ENCODE results near the gene CTDSP2.
"Not testable (repeated sequence)": the region's sequence is repeated elsewhere in the genome, so short reads cannot be mapped to it uniquely, and the experiment has no call there.

Gene CTDSP2

DNA sequence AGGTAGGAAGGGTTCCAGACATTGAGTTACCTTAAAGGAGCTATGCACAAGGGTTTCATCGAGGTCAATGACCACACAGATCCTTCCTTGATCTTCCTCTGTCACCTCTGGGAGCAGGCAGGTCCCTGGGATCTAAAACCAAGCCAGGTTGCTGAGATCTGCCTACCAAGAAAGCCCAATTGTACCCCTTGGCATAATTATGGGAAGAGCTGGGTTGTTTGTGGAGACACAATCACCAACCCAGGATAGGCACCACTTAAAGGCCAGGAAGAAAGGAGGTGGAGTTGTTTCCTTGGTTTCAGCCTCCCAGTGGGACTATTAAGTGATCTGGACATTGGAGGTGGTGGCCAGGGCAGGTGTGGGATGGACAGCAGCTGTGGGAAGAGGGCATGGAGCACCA, 19.6 kb downstream of the CTDSP2 start:
- no peak for DNase-seq
- H3K27me3 Mint-ChIP-seq, result no peaks in the 10 kb centered on the region
- no peak overlapping the region for H3K4me3 Mint-ChIP-seq
- H3K36me3 Mint-ChIP-seq, result peaks cover 63% of the 10 kb centered on the region
- H3K4me1 Mint-ChIP-seq, result peaks cover 21% of the 10 kb centered on the region
- CTCF ChIA-PET, result no interaction called here
- H3K9me3 Mint-ChIP-seq, result no peaks in the 10 kb centered on the region
- H3K27ac Mint-ChIP-seq, result no peak overlapping the region

DNA sequence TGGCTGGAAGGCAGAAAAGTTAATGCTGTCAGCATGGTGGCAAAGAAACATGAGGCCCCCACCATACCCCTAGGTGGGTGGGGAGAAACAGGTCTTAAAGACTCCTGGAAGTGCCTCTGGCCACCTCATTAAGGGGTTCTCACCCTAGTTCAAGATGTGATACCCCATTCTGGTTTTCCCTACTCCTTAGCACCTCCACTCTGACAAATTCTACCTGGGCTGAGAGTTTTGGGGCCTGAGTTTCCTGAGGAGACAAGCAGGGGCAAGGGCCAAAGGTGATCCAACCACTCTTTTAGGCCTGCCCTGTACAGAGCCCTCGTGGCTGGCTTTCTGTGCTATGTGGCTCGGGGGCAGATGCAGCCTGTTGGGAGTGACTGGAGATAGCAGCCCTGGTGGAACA, 20.1 kb downstream of the CTDSP2 start:
- no peak overlapping the region for H3K27ac Mint-ChIP-seq
- H3K9me3 Mint-ChIP-seq, result no peaks in the 10 kb centered on the region
- no peak for DNase-seq
- H3K27me3 Mint-ChIP-seq, result no peaks in the 10 kb centered on the region
- peaks cover 66% of the 10 kb centered on the region for H3K36me3 Mint-ChIP-seq
- CTCF ChIA-PET, result interaction anchor here (1.9 kb wide), 1 partner anchor 23 kb away, joined by 5 read pairs; no protein-coding TSS in a partner anchor
- H3K4me3 Mint-ChIP-seq, result no peak overlapping the region
- H3K4me1 Mint-ChIP-seq, result peaks cover 15% of the 10 kb centered on the region

DNA sequence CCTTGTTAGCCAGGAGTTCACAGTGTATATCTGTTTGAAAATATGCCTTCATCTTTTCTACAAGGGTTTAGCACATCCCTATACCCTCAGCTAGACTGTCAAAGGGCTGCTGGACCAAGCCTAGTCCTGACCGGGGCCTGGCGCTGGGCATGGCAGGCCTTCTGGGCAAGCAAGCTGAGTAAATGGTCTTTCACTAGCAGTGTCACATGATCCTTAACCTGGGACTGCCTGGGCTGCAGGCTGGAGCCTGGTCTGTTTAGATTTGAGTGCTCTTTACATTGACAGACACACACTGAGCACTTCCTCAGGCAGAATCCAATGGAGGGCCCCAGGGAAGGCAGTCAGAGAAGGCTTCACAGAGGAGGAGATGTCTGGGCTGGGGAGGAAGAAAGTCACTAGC, 21.1 kb downstream of the CTDSP2 start:
- no peak overlapping the region for H3K4me3 Mint-ChIP-seq
- H3K27ac Mint-ChIP-seq, result no peak overlapping the region
- peaks cover 10% of the 10 kb centered on the region for H3K4me1 Mint-ChIP-seq
- H3K36me3 Mint-ChIP-seq, result peaks cover 75% of the 10 kb centered on the region
- CTCF ChIA-PET, result interaction anchor here (1.9 kb wide), 1 partner anchor 22 kb away, joined by 5 read pairs; no protein-coding TSS in a partner anchor
- no peak for DNase-seq
- H3K27me3 Mint-ChIP-seq, result no peaks in the 10 kb centered on the region
- no peaks in the 10 kb centered on the region for H3K9me3 Mint-ChIP-seq

DNA sequence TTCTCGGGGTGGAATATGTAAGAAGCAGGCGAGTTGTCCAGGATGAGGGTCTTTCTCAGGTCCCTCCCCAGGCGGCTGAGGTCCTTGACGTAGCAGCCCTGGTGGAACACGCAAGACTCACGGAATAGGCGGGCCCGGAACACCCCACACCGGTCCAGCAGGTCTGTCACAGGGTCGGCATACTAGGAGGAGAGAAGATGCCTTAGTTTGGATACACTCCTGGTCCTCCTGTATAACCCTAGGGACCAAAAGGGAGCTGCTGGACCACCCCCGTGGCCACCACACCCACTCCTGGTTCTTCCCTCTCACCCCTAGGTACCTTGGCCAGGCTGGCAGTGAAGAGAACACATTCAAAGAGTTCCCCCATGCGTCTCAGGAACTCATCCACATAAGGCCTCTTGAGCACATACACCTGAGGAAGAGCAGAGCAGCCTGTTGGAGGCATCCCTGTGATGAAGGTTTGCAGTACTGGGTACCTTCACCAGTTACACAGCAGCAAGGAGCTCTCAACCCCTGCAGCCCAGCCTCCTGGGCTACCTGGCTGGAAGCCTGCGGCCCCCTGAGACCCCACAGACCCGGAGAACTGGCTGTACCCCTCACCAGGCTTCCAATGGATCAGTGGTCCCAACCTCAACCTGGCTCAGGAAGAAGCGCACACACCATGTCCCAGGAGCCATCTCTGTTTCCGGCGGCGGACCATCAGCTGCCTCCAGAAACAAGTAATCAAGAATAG, 22.5 kb downstream of the CTDSP2 start:
- H3K27me3 Mint-ChIP-seq, result no peaks in the 10 kb centered on the region
- H3K36me3 Mint-ChIP-seq, result peaks cover 70% of the 10 kb centered on the region
- H3K27ac Mint-ChIP-seq, result no peak overlapping the region
- no peak for DNase-seq
- H3K9me3 Mint-ChIP-seq, result no peaks in the 10 kb centered on the region
- peaks cover 2% of the 10 kb centered on the region for H3K4me1 Mint-ChIP-seq
- H3K4me3 Mint-ChIP-seq, result no peak overlapping the region
- CTCF ChIA-PET, result interaction anchor here (1.6 kb wide), 1 partner anchor 22 kb away, joined by 6 read pairs; no protein-coding TSS in a partner anchor

DNA sequence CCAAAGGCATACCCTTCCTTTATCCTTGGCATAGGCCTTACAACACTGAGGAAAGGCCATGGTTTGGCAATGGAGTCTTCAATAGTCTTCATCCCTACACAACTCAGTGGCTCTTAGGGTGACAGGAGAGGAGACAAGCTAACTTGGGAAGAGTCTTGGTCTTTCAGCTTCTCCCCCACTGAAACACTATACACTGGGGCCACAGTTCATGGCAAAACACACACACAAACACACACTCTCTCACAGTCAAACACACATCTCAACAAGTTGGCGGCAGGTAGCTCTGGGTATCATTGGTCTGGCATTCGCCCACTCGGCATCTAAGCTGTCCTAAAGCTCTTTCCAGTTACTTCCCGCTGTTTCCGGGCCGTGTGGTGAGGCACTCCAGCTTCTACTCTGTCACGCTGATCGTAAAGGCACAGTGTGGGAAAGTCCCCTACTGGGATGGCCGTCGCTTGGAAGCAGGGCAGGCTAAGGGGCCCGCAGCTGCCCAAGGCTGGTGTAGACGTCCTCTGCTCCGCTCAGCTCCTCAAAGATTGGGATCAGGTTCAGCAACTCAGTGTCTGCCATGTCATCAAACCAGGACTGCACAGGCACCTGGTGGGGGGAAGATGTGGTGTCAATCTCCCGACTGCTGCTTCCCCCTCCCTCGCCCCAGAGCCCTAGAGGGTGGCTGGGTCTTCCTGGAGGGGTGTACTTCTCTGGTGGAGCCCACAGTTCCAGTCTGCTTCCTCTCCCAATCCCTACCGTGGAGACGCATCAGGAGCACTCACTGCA, 23.2 kb downstream of the CTDSP2 start:
- no peaks in the 10 kb centered on the region for H3K27me3 Mint-ChIP-seq
- H3K4me3 Mint-ChIP-seq, result no peak overlapping the region
- CTCF ChIA-PET, result interaction anchor here (0.8 to 1.6 kb wide), 2 partner anchors 21 to 25 kb away, joined by 3 to 6 read pairs; no protein-coding TSS in a partner anchor
- no peak for DNase-seq
- peaks cover 70% of the 10 kb centered on the region for H3K36me3 Mint-ChIP-seq
- no peaks in the 10 kb centered on the region for H3K9me3 Mint-ChIP-seq
- peak overlapping the region; percentile 22 for H3K27ac Mint-ChIP-seq
- H3K4me1 Mint-ChIP-seq, result no peaks in the 10 kb centered on the region

DNA sequence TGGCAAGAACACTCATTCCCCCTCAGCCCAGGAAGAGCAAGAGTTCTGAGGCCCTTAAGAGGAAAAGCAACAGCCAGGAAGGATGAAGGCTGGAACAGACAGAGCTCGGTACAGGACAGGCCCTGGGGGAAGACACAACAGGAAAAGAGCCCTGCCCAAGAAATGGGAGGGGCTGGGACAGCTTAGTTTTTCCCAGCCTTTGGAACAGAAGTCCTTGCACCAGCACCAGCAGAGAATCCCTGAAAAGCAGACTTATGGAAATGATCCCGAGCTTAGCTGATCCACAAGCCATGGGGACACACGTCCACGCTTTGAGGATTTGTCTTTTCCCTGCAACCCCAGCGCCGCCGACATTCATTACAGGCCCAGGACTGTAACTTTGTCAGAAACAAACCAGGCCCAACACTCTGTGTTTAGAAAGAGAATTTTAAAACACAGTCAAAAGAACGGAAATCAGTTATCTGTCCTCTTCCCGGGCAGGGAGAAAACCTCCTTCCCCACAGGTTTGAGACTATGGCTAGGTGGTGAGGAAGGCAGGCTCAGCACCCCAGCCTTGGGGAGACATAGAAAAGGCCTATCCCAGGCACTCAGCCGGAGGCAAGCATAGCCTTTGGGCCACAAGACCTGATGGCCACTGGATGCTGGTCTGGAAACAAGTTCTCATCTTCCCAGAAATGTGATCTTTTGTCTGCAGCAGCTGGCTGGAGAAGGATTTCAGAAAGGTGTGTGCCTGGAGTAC, 24.0 kb downstream of the CTDSP2 start:
- Mint-ChIP-seq H3K36me3 (peaks cover 66% of the 10 kb centered on the region), H3K9me3 (no peaks in the 10 kb centered on the region), H3K4me1 (no peaks in the 10 kb centered on the region), H3K27ac (peak overlapping the region; percentile 22), H3K4me3 (no peak overlapping the region), H3K27me3 (no peaks in the 10 kb centered on the region)
- CTCF ChIA-PET, result interaction anchor here (0.8 to 1.6 kb wide), 2 partner anchors 20 to 26 kb away, joined by 3 to 6 read pairs; no protein-coding TSS in a partner anchor
- DNase-seq, result no peak

DNA sequence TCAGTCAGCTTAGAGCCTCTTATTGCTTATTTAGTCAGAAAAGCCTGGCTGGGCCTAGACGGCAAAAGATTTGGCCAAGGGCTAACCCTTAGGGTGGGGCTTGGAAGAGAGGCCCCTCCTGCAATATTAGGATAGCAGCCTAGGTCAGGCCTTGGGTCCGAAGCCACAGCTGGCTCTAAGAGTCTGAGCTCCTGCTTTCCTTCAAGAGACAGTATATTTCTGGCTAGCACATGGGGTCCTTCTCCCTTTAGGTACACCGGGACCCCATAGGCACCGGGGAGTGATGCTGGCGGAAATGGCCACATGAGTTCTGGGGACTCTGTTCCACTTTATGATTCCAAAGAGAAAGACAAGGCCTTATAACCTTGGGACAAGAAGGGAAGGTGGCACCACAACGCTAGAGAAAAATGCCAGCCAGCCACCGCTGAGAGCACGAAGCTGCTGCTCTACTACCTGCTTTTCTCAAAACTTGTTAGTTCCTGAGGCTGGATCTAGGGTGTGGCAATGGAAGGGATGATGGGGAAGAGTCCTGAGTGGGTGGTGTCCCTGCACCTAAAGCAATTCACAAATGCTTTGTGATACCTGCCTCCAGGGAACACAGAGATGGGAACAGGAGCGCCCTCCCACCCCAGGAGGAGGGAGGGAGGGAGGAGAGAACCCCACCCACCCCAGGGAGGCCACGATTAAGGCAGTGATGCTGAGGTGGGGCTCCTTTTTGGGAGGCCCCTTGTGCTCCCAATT, 24.9 kb downstream of the CTDSP2 start:
- no peak overlapping the region for H3K27ac Mint-ChIP-seq
- H3K36me3 Mint-ChIP-seq, result peaks cover 58% of the 10 kb centered on the region
- H3K4me1 Mint-ChIP-seq, result no peaks in the 10 kb centered on the region
- H3K27me3 Mint-ChIP-seq, result no peaks in the 10 kb centered on the region
- DNase-seq, result no peak
- CTCF ChIA-PET, result no interaction called here
- H3K4me3 Mint-ChIP-seq, result no peak overlapping the region
- no peaks in the 10 kb centered on the region for H3K9me3 Mint-ChIP-seq

DNA sequence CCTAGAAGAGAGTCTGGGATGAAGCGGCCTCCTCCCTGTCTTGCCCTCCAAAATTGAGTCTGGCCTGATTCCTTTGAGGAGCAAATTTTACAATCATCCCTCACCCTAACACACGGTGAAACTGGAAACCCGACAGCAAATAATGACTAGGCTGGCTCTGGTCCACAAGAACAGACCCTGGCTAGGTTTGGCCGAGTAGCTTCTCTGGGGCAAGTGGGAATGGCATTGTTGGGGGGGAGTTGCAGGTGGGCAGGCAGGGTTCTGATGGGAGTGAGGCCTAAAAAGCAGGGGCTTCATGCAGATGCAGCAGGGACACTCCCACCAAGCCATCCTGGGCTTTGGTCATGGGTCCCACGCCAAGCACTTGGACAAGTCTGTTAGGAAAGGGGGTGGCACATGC, 25.5 kb downstream of the CTDSP2 start:
- H3K4me1 Mint-ChIP-seq, H3K4me3 Mint-ChIP-seq, H3K9me3 Mint-ChIP-seq, DNase-seq, CTCF ChIA-PET, H3K27ac Mint-ChIP-seq, H3K27me3 Mint-ChIP-seq: not testable (repeated sequence)
- peaks cover 56% of the 10 kb centered on the region for H3K36me3 Mint-ChIP-seq

DNA sequence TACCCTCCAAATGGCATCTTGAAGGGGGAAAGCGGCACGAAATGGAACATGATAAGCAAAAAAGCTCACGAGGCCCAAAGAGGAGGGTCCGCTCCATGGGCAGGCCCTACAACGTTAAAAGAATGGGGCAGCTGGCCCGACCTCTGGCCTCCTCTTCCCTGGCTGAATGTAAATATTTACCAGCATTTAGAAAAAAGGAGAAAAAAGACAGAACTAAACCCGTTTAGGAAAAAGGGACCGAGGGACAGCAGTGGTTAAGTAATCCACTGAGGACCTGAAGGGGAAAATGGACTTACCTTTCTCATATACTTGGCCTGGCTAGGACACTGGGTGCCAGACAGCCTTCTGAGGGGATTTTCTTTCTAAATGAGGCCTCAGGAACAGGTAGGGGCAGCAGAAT, 26.4 kb downstream of the CTDSP2 start:
- CTCF ChIA-PET, DNase-seq, H3K4me1 Mint-ChIP-seq, H3K27ac Mint-ChIP-seq, H3K9me3 Mint-ChIP-seq, H3K4me3 Mint-ChIP-seq, H3K27me3 Mint-ChIP-seq: not testable (repeated sequence)
- peaks cover 49% of the 10 kb centered on the region for H3K36me3 Mint-ChIP-seq

DNA sequence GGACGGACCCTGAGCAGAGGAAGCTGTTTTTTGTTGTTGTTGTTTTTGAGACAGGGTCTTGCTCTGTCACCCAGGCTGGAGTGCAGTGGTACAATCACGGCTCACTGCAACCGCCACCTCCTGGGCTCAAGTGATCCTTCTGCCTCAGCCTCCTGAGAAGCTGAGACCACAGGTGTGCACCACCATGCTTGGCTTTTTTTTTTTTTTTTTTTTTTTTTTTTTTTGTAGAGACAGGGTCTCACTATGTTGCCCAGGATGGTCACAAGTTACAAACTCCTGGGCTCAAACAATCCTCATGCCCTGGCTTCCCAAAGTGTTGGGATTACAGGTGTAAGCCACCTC, 28.6 kb downstream of the CTDSP2 start:
- not testable (repeated sequence) for H3K27ac Mint-ChIP-seq, DNase-seq, H3K27me3 Mint-ChIP-seq, H3K4me3 Mint-ChIP-seq, H3K9me3 Mint-ChIP-seq, H3K4me1 Mint-ChIP-seq
- CTCF ChIA-PET, result interaction anchor here (1.3 to 3.2 kb wide), 3 partner anchors 14 to 20 kb away, joined by 3 to 12 read pairs (median 8); no protein-coding TSS in a partner anchor
- H3K36me3 Mint-ChIP-seq, result peaks cover 29% of the 10 kb centered on the region

DNA sequence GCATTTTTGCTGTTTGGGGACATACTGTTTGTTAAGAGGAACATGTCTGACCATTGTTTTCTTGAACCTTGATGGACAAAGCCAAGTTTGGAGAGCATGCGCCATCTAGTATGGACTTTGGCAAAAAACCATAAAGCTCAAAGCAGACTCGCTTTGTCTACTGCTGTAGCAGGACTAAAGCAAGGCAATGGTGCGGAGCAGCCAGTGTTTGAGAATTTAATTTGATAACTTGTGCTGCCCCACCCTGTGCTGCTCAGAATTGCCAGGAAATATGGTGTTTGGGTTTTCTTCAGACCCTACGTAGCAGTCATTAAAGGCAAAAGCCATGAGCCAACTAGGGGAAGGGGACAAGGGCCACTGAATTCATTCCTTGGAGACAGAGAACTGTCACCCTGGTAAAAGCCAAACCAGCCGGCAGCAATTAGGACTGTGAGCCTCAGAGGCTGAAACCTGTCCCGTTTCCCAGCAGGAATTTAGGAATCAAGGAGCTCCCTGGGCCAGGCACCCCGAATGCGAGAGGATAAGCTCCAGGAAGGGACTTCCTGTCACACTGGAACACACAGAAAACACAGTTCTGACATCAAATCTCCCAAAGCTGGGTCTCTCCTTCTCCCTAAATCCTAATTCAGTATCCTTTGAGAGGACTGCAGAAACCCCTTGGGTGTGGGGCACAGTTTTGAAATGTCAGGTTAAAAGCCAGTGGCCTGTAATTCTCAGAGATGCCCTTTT, 29.1 kb downstream of the CTDSP2 start:
- peaks cover 26% of the 10 kb centered on the region for H3K36me3 Mint-ChIP-seq
- no peaks in the 10 kb centered on the region for H3K4me1 Mint-ChIP-seq
- no peak for DNase-seq
- no peak overlapping the region for H3K27ac Mint-ChIP-seq
- no peak overlapping the region for H3K4me3 Mint-ChIP-seq
- CTCF ChIA-PET, result interaction anchor here (1.6 to 3.2 kb wide), 2 partner anchors 15 kb away, joined by 8 to 12 read pairs; no protein-coding TSS in a partner anchor
- H3K27me3 Mint-ChIP-seq, result no peaks in the 10 kb centered on the region
- no peaks in the 10 kb centered on the region for H3K9me3 Mint-ChIP-seq

DNA sequence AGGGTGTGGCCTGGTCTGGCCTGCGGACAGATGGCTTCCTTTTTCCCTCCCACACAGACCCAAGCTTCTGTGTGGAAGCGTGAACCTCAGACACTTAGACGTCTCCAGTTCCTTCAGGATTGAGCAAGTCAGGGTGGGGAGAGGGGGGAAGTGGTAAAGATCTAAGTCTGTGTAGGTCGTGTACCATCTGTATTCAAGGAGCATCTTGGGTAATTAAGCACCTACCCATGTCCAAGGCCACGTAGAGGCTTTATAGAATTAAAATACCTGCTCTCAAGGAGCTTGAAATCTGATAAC, 29.7 kb downstream of the CTDSP2 start:
- Mint-ChIP-seq H3K4me3 (no peak overlapping the region), H3K9me3 (no peaks in the 10 kb centered on the region), H3K36me3 (peaks cover 22% of the 10 kb centered on the region), H3K27ac (no peak overlapping the region), H3K27me3 (no peaks in the 10 kb centered on the region), H3K4me1 (no peaks in the 10 kb centered on the region)
- DNase-seq, result no peak
- CTCF ChIA-PET, result interaction anchor here (3.2 kb wide), 1 partner anchor 14 kb away, joined by 12 read pairs; no protein-coding TSS in a partner anchor

Data from activated naive CD4-positive, alpha-beta T cell treated with anti-CD3 and anti-CD28 coated beads, Interleukin-2, amount 10 ng/mL, durations not matched to agents 7 days and 5 days (primary cell).